ENCODE data around the gene PHIP.

The PHIP gene

GRCh38 chr6:79028641-79029314 lies 49.3 kb downstream of the PHIP start:
- TF ChIP-seq POLR2AphosphoS5 (IDR thresholded peaks at IDR 0.05; ENCODE audit: low read depth, low read length): no peak
- TF ChIP-seq SIN3A (IDR thresholded peaks at IDR 0.05; ENCODE audit: borderline replicate concordance, insufficient read depth, low read length): no peak
- TF ChIP-seq TAF1 (IDR thresholded peaks at IDR 0.05; ENCODE audit: borderline replicate concordance, insufficient read depth, low read length): no peak
- TF ChIP-seq REST (IDR thresholded peaks at IDR 0.05; ENCODE audit: insufficient read depth in 1 of 2, low read depth in 2 of 2, low read length in 2 of 2): no peak
- no peak for TF ChIP-seq FOXP2 (optimal IDR thresholded peaks at IDR 0.05; ENCODE audit: borderline replicate concordance, extremely low read depth, extremely low read length, insufficient read depth)

- TF ChIP-seq REST (IDR thresholded peaks at IDR 0.05; ENCODE audit: insufficient read depth in 1 of 2, low read depth in 2 of 2, low read length in 2 of 2): no peak
- no peak for TF ChIP-seq POLR2AphosphoS5 (IDR thresholded peaks at IDR 0.05; ENCODE audit: low read depth, low read length)
- no peak for TF ChIP-seq TAF1 (IDR thresholded peaks at IDR 0.05; ENCODE audit: borderline replicate concordance, insufficient read depth, low read length)
Measured at GRCh38 chr6:79011940-79012339, 66.1 kb downstream of the PHIP start.

- no peak for TF ChIP-seq REST (IDR thresholded peaks at IDR 0.05; ENCODE audit: insufficient read depth in 1 of 2, low read depth in 2 of 2, low read length in 2 of 2)
- TF ChIP-seq TAF1 (IDR thresholded peaks at IDR 0.05; ENCODE audit: borderline replicate concordance, insufficient read depth, low read length): no peak
- no peak for TF ChIP-seq FOXP2 (optimal IDR thresholded peaks at IDR 0.05; ENCODE audit: borderline replicate concordance, extremely low read depth, extremely low read length, insufficient read depth)
- TF ChIP-seq POLR2AphosphoS5 (IDR thresholded peaks at IDR 0.05; ENCODE audit: low read depth, low read length): no peak
- TF ChIP-seq SIN3A (IDR thresholded peaks at IDR 0.05; ENCODE audit: borderline replicate concordance, insufficient read depth, low read length): no peak
Measured at GRCh38 chr6:79010422-79010821, 67.6 kb downstream of the PHIP start.

- no peak for TF ChIP-seq SIN3A (IDR thresholded peaks at IDR 0.05; ENCODE audit: borderline replicate concordance, insufficient read depth, low read length)
- no peak for TF ChIP-seq FOXP2 (optimal IDR thresholded peaks at IDR 0.05; ENCODE audit: borderline replicate concordance, extremely low read depth, extremely low read length, insufficient read depth)
- no peak for TF ChIP-seq TAF1 (IDR thresholded peaks at IDR 0.05; ENCODE audit: borderline replicate concordance, insufficient read depth, low read length)
- no peak for TF ChIP-seq REST (IDR thresholded peaks at IDR 0.05; ENCODE audit: insufficient read depth in 1 of 2, low read depth in 2 of 2, low read length in 2 of 2)
Measured at GRCh38 chr6:79009819-79010218, 68.2 kb downstream of the PHIP start.

- TF ChIP-seq FOXP2 (optimal IDR thresholded peaks at IDR 0.05; ENCODE audit: borderline replicate concordance, extremely low read depth, extremely low read length, insufficient read depth): no peak
- TF ChIP-seq REST (IDR thresholded peaks at IDR 0.05; ENCODE audit: insufficient read depth in 1 of 2, low read depth in 2 of 2, low read length in 2 of 2): no peak
Measured at GRCh38 chr6:79005497-79005896, 72.6 kb downstream of the PHIP start.

Measured in PFSK-1 (cell line).